HCT116 (cell line): ENCODE results near the gene IL1RAP. TPM values are rescaled to one million over a fixed set of nuclear protein-coding genes. Genes with fewer than 3 reads are reported as not detected.

Experiments used
- ATAC-seq: fragments of 200-7000 bp; cut with Tn5 transposase; 2 replicates; pipeline ENCODE4 v1.9.1; 2020; ENCODE audit warnings: mild to moderate bottlenecking, moderate library complexity
- BruUV-seq: library from RNA; stranded (reverse); fragments of 400-500 nt; replicated peaks from 2 replicates; lab custom pipeline; 2021; lab: Mats Ljungman, UMichigan
- CTCF ChIA-PET: fragments of 300-600 bp; sonication (Branson Sonifier 250); formaldehyde crosslinking; loops from one replicate; lab custom pipeline; 2021; ENCODE audit warnings: antibody characterized with exemption; lab: Charles Lee
- POLR2A ChIA-PET: fragments of 300-600, 350-600 bp; sonication (Branson Sonifier 250); formaldehyde crosslinking; loops from one replicate; lab custom pipeline; 2021; ENCODE audit warnings: antibody characterized with exemption; lab: Charles Lee
- RAD21 ChIA-PET, 2 experiments: fragments of 300-600 bp; sonication (Branson Sonifier 250); formaldehyde crosslinking; loops; one replicate each; lab custom pipeline; 2023; ENCODE audit warnings: low total read pairs in 2 of 2; ENCODE audit not compliant: uncharacterized antibody in 2 of 2, unreplicated experiment in 2 of 2, low non-redundant PET in 1 of 2; lab: Charles Lee
- DNase-seq: peaks from one replicate; pipeline ENCODE4 v3.0.0-alpha.2; 2010; ENCODE audit warnings: low read depth, low spot score
- H2AFZ ChIP-seq: fragments of 200-600 bp; shearing (Covaris generic), sonication (generic); 2 replicates; pipeline ENCODE4 v1.6.1; 2017; ENCODE audit warnings: low read depth, mixed run types, mixed read lengths, antibody characterized with exemption, low read length; ENCODE audit not compliant: poor library complexity, severe bottlenecking
- H3K27ac ChIP-seq: 2 replicates; pipeline ENCODE4 v1.5.1; 2012; ENCODE audit warnings: low read depth, low read length
- H3K27me3 ChIP-seq: fragments of 200-600 bp; sonication (generic); 2 replicates; pipeline ENCODE4 v1.6.1; 2016; ENCODE audit warnings: mixed run types, low read length, mixed read lengths; ENCODE audit not compliant: insufficient read depth
- H3K36me3 ChIP-seq, 2 experiments: fragments of 200-500 bp in 1 of 2; fragments of 200-600 bp in 1 of 2; sonication (Bioruptor generic) in 1 of 2; sonication (generic) in 1 of 2; 2 replicates each; pipeline versions ENCODE4 v1.5.1 to v1.6.1; 2014 to 2016; ENCODE audit warnings: low read length in 2 of 2, inconsistent platforms in 1 of 2, mixed read lengths in 1 of 2, mixed run types in 1 of 2; ENCODE audit not compliant: insufficient read depth in 2 of 2, control insufficient read depth in 1 of 2
- H3K4me1 ChIP-seq, 2 experiments: fragments of 200-600 bp in 1 of 2; sonication (generic) in 1 of 2; 2 replicates each; pipeline versions ENCODE4 v1.5.1 to v1.6.1; 2012 to 2017; ENCODE audit warnings: low read length in 2 of 2, inconsistent platforms in 1 of 2, mild to moderate bottlenecking in 1 of 2, mixed read lengths in 1 of 2, mixed run types in 1 of 2, moderate library complexity in 1 of 2; ENCODE audit not compliant: insufficient read depth in 2 of 2, control insufficient read depth in 1 of 2
- H3K4me2 ChIP-seq: fragments of 200-600 bp; sonication (generic); 2 replicates; pipeline ENCODE4 v1.6.1; 2017; ENCODE audit warnings: mixed run types, low read length, mixed read lengths
- H3K4me3 ChIP-seq, 2 experiments: fragments of 200-600 bp in 1 of 2; sonication (generic) in 1 of 2; replicated peaks in 1 of 2; 2 replicates each; pipeline ENCODE4 v1.5.1; 2011 to 2016; ENCODE audit warnings: low read length in 2 of 2, control low read depth in 1 of 2, low read depth in 1 of 2, mild to moderate bottlenecking in 1 of 2, mixed read lengths in 1 of 2, mixed run types in 1 of 2
- H3K79me2 ChIP-seq: fragments of 200-600 bp; sonication (generic); 2 replicates; pipeline ENCODE4 v1.6.1; 2017; ENCODE audit warnings: mild to moderate bottlenecking, mixed run types, low read length, moderate library complexity, mixed read lengths; ENCODE audit not compliant: insufficient read depth
- H3K9ac ChIP-seq: fragments of 200-600 bp; sonication (generic); 2 replicates; pipeline ENCODE4 v1.6.1; 2016; ENCODE audit warnings: low read length, mixed read lengths
- H3K9me2 ChIP-seq: fragments of 200-600 bp; sonication (generic), shearing (Covaris generic); 2 replicates; pipeline ENCODE4 v1.6.1; 2017; ENCODE audit warnings: mixed run types, mild to moderate bottlenecking, moderate library complexity; ENCODE audit not compliant: insufficient read depth
- H3K9me3 ChIP-seq, 2 experiments: fragments of 200-500 bp in 1 of 2; fragments of 200-600 bp in 1 of 2; sonication (Bioruptor generic) in 1 of 2; sonication (generic) in 1 of 2; 2 replicates each; pipeline ENCODE4 v1.6.1; 2014 to 2017; ENCODE audit warnings: low read length in 2 of 2, mixed read lengths in 2 of 2, inconsistent platforms in 1 of 2, low read depth in 1 of 2, mild to moderate bottlenecking in 1 of 2, mixed run types in 1 of 2, moderate library complexity in 1 of 2; ENCODE audit not compliant: control insufficient read depth in 1 of 2, insufficient read depth in 1 of 2
- H4K20me1 ChIP-seq: fragments of 200-600 bp; sonication (generic), shearing (Covaris generic); 2 replicates; pipeline ENCODE4 v1.6.1; 2017; ENCODE audit warnings: mixed run types, mild to moderate bottlenecking, moderate library complexity; ENCODE audit not compliant: insufficient read depth
- CTCF ChIP-seq, 3 experiments: fragments of 200-600 bp in 1 of 3; sonication (generic) in 1 of 3; IDR thresholded peaks in 2 of 3; conservative IDR thresholded peaks in 1 of 3; 2 replicates each; pipeline ENCODE4 v1.5.1; 2012 to 2017; ENCODE audit warnings: low read depth in 2 of 3, low read length in 2 of 3, antibody characterized with exemption in 1 of 3, borderline replicate concordance in 1 of 3, control low read depth in 1 of 3, mild to moderate bottlenecking in 1 of 3, mixed read lengths in 1 of 3, mixed run types in 1 of 3, moderate library complexity in 1 of 3; ENCODE audit not compliant: insufficient read depth in 1 of 3
- EZH2 ChIP-seq: fragments of 200-600 bp; sonication (generic); IDR thresholded peaks from 2 replicates; pipeline ENCODE4 v1.6.1; 2017; ENCODE audit warnings: antibody characterized with exemption, mixed run types
- POLR2AphosphoS5 ChIP-seq: IDR thresholded peaks from 2 replicates; pipeline ENCODE4 v1.6.1; 2011; ENCODE audit warnings: mild to moderate bottlenecking, low read depth, low read length, moderate library complexity
- RAD21 ChIP-seq: IDR thresholded peaks from 2 replicates; pipeline ENCODE4 v1.6.1; 2012; ENCODE audit warnings: low read depth, mild to moderate bottlenecking
- REST ChIP-seq: IDR thresholded peaks from 2 replicates; pipeline ENCODE4 v1.6.1; 2012; ENCODE audit warnings: low read depth
- SP1 ChIP-seq: IDR thresholded peaks from 2 replicates; pipeline ENCODE4 v1.6.1; 2012; ENCODE audit warnings: low read depth
- TCF7L2 ChIP-seq: IDR thresholded peaks from 2 replicates; pipeline ENCODE4 v1.7.0; 2011; ENCODE audit warnings: borderline replicate concordance, inconsistent platforms; ENCODE audit not compliant: insufficient read depth, insufficient read length; ENCODE audit errors: extremely low read depth
- ZFX ChIP-seq: fragments of 450-650 bp; IDR thresholded peaks from 2 replicates; pipeline ENCODE4 v1.6.1; 2017
- intact Hi-C: fragments of 100-400 bp; cut with micrococcal nuclease; formaldehyde crosslinking; loops from 2 replicates; pipeline ENCODE4 v1.10.0; 2022
- total RNA-seq: library from RNA; stranded (reverse); gene quantifications from one replicate; pipeline ENCODE4 v1.2.1, GENCODE V29; 2021; ENCODE audit not compliant: unreplicated experiment

The IL1RAP gene
- total RNA-seq, 1 experiment from 2014 or later, result 5.8 TPM

- no peaks in the 10 kb centered on the region for H3K9me2 ChIP-seq
- H3K9ac ChIP-seq, result no peak overlapping the region
- intact Hi-C loops, result no loop called here
- no TSS peak for BruUV-seq
- H3K36me3 ChIP-seq, result no peaks in the 10 kb centered on the region
- H3K4me2 ChIP-seq, result no peak overlapping the region
- no peaks in the 10 kb centered on the region for H3K79me2 ChIP-seq
- DNase-seq, result no peak
- H3K4me3 ChIP-seq, result no peak overlapping the region
- TF ChIP-seq SP1 (no peak), ZFX (no peak), CTCF (IDR thresholded peaks at IDR 0.05 in 2 of 3, conservative IDR thresholded peaks at IDR 0.05 in 1 of 3; ENCODE audit: borderline replicate concordance in 1 of 3, insufficient read depth in 1 of 3, low read depth in 2 of 3, low read length in 2 of 3) (no peak), TCF7L2 (no peak), RAD21 (no peak), REST (no peak), EZH2 (no peak), POLR2AphosphoS5 (no peak)
- H4K20me1 ChIP-seq, result no peaks in the 10 kb centered on the region
- H2AFZ ChIP-seq, result no peak overlapping the region
- ATAC-seq, result no peak
- H3K4me1 ChIP-seq, result no peaks in the 10 kb centered on the region
- ChIA-PET POLR2A (no interaction called here), CTCF (no interaction called here), RAD21 (no interaction called here)
- H3K27me3 ChIP-seq, result no peaks in the 10 kb centered on the region
- no peak overlapping the region for H3K27ac ChIP-seq
- H3K9me3 ChIP-seq, result no peaks in the 10 kb centered on the region
Observed at GRCh38 chr3:190506271-190506670, 7.6 kb upstream of the IL1RAP start.
